ENCODE data around the gene TSSC4.

Gene TSSC4

DNA sequence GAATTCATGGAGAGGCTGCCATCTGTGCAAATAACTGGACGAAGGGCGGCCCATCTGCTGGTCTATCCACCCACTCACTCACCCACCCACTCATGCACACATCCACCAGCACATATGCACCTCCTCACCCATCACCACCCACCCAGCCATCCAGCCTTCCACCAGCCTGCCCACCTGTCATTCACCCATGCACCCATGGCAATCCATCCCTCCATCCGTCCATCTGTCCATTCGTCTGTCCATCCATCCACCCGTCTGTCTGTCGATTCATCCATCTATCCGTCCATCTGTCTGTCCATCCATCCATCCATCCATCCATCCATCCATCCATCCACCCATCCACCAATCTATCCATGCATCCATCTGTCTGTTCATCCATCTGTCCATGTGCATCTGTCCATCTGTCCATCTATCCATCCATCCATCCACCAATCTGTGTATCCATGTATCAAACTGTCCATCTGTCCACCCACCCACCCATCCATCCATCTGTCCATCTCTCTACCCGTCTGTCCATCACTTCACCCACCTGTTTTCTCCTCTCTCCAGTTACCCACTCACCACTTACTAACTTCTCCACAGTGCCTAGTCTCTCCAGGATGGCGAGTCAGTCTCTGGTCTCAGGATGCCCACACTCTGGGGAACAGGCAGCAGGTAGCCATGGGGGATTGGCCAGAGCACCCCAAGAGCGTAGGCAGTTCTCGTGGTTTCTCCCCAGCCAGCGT lies 34.9 kb downstream of the TSSC4 start:
- DNase-seq, result no peak

DNA sequence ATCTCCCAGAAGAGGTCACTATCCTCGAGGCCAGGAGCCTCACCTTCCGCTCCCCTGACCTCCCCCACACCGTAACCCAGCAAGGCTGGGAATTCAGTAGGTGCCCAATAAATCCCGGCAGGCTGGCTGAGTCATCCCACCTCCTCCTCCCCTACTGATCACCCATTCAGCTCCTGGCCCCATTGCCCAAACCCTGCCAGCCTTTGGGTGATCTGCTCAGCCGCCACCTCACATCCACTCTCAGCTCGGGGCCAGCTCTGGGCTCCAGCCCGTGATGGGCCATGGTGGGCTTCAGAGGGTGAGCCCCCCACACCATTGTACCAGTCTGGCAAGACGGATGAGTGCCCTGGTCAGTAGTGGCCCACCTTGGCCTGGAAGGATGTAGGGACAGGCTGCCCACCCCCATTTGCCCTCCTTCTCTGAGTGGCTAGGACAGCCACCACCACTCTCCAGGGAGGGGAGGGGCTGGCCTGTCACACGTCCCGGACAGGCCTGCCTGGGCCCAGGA lies 35.5 kb downstream of the TSSC4 start:
- no peak for DNase-seq

DNA sequence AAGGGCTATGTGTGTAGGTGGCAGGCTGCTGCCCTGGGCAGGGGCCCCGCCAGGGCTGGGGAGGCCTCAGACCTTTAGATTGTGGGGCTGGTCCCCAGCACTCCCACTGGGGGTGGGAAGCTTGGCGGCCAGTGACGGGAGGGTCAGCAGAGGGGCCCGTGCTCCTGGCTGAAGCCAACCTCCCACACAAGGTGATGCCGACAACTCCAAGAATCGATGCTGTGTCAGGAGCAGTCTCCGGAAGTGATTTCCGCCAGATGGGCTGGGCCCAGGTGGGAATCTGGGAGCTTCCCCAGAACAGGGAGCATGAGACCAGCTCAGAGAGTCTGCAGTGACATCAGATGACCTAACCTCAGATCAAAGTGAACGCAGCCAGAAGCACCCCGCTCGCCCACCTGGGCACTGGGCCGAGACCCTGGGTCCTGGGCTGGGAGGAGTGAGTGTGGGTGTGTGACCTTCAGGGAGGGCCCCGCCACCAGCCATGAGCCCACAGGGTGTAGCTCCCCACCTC lies 36.0 kb downstream of the TSSC4 start:
- no peak for DNase-seq

DNA sequence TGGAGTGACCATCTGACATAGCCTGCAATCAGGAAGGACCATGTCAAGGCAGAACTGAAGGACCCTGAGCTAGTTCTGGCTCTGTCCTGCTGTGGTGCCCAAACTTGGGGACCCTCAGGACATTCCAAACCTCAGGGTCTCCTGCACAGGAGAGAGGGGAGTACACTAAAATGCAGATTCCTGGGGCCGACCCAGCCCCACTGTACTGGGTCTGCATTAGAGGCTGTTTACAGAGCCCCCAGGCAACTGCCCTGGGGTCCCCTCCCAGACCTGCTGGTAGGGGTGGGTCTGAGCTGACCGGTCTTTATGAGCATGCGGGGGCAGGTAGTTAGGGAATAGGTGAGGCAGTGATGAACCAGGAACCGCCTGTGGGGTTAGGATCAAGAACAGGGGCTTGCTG lies 37.0 kb downstream of the TSSC4 start:
- no peak for DNase-seq

DNA sequence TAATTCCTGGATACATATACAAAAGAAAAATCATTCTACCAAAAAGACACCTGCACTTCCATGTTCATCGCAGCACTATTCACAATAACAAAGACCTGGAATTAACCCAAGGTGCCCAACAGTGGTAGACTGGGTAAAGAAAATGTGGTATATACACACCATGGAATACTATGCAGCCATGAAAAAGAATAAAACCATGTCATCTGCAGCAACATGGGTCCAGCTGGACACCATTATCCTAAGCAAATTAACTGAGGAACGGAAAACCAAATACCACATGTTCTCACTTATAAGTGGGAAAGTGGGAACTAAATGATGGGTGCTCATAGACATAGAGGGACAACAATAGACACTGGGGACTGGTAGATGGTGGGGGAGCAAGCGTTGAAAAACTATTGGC lies 39.3 kb downstream of the TSSC4 start:
- DNase-seq, result no peak

DNA sequence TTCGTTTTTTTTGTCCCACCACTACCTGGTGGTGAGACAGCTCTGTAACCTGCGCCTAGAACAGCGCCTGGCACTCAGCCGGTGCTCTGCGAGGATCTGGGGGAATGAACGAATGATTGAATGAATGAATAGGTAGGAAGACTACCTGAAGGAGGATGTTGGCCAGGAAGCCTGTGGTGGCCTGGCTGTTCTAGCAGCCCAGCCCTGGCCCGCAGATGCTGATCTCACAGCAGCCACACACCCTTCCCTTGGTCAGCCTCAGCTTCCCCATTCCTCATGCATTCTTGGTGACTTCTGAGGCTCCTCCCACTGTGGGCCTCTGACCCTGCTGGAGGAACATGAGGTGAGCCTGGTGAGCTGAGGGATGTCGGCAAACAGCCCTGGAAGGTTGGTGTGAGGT lies 40.1 kb downstream of the TSSC4 start:
- no peak for DNase-seq

DNA sequence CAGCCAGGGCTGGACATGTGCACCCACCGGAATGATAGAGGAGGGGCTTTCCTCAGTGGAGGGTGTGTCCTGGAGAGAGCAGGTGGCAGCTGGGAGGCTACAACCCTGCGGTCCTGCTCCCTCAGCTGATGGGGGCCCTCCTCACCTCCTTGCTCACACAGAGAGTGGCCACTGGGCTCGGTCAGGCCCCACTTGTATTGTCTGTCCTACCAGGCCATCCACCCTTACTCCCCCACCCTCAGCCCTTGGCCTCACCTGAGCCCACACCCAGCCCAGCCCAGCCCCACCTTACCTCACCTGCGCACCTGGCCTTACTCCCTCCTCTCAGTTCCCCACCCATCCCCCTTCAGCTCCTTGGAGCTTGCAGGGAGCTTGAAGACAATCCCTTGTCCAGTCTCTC lies 40.6 kb downstream of the TSSC4 start:
- no peak for DNase-seq

DNA sequence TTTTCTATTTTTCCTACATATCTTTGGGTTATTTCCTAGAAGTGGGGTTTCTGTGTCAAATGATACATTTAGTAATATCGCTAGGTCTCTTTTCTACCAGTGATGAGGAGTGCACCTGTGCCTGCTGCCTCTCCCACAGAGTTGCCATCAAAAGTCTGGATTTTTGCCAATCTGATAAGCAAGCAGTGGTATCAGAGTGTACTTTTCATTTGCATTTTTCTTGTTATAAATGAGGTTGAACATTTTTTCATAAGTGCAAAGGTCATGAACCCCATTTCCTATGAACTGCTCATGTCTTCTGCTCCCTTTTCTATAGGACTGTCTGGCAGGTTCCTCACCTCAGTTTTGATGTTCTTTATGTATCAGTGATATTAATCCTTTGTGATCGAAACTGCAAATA lies 42.0 kb downstream of the TSSC4 start:
- no peak for DNase-seq

DNA sequence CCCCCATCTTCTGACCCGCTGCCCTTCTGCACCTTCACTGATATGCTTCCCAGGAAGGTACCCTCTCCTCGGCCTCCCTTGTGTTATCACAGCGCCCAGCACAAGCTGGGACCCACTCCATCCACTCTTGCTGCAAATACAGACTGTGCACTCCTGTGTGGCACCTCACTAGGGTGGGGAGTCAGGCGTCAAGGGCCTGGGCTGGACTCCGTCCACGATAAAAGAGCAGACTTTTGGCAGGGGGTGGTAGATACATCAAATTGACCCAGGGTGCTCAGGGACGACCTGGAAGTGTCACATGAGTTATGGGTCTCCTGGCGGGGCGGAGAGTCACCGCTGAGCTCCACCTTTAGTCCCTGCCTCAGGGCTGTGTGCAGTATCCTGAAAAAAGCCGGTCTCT lies 42.9 kb downstream of the TSSC4 start:
- DNase-seq, result no peak

DNA sequence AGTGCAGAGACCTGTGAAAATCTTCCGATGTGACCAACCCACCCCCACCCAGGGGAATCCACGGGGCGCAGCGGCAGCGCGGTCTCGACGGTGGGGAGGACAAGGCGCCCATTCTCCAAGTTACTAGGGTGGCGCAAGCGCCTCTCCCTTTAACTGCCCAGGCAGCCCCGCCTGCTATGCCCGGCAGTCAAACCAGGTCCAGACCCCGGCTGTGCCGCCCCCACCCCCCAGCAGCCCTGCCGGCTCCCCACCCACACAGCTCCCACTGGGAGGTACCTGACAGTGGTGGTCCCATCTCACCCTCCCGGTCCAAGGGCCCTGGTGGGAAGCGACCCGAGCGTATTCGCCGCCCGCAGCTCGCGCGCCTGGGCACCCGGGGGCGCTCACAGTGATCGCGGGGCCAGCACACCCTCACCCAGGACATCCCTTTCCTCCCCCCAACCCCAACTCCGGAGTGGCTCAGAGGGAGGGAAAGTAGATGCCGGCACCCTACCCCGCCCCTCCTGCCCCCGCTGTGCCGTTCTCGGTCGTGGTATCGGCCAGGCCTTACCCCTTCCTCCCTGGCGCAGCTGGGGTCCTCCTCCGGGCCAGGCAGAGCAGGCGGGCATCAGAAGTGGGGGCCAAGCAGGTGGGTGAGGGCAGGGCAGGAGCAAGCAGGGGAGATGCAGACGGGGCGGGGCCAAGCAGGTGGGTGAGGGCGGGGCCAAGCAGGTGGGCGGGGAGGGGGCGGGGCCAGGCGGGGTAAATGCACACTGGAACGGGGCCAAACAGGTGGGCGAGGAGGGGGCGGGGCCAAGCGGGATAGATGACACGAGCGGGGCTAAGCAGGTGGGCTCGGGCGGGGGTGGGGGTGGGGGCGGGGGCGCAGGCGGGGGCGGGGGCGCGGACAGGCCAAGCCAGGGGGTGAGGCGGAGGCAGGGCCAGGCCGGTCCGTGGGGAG lies 43.6 kb downstream of the TSSC4 start, which contains the start of gene TRPM5:
TRPM5 (minus strand) TSS at position 634 of the 940 bp plus-strand sequence. CDS start 21,478 bp downstream, outside the sequence.
- DNase-seq, result no peak

DNA sequence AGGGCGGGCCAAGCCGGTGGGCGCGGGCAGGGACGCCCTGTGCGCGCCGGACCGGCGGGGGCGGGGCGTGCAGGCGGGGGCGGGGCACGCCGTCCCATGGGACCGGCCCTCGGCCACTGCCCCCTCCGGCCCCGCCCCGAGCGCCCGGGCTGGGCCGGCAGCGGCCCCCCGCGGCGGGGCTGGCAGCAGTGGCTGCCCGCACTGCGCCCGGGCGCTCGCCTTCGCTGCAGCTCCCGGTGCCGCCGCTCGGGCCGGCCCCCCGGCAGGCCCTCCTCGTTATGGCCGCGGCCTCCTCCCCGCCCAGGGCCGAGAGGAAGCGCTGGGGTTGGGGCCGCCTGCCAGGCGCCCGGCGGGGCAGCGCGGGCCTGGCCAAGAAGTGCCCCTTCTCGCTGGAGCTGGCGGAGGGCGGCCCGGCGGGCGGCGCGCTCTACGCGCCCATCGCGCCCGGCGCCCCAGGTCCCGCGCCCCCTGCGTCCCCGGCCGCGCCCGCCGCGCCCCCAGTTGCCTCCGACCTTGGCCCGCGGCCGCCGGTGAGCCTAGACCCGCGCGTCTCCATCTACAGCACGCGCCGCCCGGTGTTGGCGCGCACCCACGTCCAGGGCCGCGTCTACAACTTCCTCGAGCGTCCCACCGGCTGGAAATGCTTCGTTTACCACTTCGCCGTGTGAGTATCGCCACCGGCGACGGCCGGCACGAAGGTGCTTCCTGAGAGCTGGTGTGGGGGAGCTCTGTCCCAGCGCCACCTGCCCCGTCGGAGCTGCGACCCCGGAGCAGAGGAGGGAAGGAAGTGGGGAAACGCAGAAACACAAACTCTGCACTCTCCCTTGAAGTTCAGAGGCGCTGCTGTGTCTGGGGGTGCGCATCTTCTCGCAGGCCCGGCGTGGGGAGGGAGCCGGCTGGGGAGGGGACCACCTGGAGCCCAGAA lies 44.5 kb downstream of the TSSC4 start, which contains the start of gene KCNQ1:
KCNQ1 (plus strand) TSS at position 188 of the 925 bp plus-strand sequence; CDS start at position 279, 91 bp downstream.
- peak; percentile 68 for DNase-seq

DNA sequence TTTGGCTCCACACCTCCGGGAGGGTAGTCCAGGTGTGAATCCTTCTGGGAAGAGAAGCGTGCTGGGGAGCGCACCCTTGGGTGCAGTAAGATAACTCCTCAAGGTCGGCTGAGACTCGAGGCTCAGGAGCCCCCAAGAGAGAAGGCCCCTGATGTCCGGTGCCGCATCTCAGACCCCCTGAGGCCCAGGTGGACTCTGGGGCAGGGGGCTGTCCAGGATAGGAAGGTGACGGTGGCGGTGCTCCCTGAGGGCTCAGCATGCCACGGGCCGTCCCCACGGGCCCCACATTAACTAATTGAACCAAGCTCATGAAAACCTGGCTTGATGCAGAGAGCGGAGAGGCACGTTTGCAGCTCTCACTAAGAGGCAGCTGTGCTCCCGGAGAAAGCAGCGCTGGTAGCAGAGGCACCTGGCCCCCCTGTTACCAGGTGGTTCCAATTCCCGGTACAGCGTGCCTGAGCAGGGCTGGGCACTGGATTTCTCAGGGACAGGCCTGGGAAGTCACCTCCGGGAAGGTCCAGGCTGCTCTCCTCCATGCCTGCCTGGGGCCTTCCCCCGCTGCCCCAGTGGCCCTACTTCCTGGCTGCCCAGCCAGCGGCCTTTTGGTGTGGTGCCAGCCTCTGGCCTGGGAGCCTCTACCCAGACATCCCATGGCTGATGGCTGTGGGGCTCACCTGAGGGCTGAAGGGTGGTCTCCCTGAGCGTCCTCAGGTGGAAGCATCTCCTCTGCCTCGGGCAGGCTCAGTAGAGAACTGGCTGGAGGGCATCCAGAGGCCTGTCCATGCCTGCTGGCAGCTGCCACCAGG lies 45.4 kb downstream of the TSSC4 start:
- no peak for DNase-seq

DNA sequence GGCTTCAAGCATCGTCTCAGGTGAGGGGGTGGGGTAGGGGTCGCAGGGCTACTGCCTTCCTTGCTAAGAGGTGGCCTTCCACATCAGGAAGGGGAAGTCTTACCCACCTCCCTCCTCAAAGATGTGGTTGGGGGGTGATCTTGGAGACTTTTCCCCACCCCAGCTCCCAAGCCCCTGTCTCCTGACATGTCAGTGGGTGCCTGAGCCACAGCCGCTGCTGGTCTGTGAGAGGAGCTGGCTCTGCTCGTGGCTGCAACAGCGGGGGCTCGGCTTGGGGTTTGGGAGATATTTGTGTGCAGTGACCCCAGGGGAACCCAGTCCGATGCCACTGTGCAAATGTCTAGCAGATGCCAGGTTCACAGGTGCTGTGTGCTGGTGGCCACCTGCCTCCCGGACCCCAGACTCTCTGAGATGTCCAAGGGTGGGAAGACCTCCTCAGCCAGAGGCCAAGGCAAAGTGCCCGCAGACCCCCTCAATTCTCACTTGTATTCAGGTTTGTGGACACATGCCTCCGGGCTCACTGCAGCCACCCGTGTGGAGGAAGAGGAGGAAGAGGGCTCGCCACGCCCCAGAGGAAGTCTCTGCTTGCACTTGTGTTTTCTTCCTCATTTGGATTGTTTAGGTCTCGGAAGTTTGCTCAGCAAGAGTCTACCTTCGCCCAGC lies 46.2 kb downstream of the TSSC4 start:
- DNase-seq, result no peak

DNA sequence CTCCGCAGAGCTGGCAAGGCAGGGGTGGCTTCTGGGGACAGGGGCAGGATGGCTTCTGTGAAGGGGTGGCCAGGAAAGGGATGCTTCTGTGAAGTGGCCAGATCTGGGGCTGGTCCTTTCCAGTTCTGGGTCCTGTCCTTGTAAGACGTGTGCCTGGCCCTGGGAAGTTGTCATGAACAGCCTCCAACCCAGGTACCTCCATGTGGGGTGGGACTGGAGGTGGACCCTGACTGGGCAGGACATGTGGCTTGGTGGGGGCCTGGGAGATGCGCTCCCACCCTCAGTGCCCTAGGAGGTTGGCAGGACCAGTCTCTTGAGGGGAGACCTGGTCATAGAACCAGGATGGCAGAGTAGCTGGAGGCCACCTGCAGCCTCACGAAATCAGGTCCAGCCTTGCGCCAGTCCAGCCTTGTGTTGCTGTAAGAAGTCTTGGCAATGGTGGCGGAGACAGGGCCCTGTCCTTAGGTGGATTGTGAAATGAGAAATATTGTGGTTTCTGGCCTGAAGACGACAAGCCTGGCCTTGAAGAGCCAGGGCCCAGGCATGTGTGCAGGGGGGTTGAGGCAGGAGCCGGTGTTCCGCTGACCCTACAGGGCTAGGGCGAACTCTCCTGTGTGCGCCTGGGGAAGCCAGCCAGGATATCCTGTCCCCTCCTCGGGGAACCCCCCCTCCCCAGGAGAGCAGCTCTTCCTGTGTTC lies 46.9 kb downstream of the TSSC4 start:
- no peak for DNase-seq

DNA sequence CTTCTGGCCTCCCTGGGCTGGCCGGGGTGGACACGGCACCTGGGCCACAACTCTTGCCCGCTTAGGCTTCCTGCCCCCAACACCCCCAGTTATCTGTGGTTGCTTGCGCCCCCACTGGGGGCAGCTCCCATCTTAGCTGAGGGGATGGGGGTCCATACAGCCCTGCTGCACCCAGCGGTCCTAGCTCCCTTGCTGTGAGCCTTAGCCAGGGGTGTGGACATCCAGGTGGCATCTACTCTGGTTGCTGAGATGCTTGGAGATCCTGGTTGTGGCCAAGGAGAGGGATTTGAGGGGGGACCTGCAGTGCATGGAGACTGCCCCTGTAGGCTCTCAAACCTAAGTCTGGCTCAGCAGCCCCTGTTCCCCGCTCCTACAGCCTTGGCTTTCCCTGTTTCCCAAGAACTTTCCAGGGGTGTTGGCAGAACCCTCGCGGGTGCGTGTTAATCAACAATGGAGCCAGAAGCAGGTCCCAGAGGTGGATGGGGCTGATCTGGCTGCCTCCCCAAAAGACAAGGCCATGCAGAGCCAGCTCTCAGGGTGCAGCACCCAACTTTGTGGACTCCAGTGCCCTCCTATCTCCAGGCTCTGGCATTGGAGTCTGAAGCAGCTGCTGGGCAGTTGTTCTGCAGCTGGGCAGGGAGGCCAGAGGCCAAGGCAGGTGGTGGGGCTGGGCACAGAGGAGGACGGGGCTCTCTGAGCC lies 47.6 kb downstream of the TSSC4 start:
- no peak for DNase-seq

DNA sequence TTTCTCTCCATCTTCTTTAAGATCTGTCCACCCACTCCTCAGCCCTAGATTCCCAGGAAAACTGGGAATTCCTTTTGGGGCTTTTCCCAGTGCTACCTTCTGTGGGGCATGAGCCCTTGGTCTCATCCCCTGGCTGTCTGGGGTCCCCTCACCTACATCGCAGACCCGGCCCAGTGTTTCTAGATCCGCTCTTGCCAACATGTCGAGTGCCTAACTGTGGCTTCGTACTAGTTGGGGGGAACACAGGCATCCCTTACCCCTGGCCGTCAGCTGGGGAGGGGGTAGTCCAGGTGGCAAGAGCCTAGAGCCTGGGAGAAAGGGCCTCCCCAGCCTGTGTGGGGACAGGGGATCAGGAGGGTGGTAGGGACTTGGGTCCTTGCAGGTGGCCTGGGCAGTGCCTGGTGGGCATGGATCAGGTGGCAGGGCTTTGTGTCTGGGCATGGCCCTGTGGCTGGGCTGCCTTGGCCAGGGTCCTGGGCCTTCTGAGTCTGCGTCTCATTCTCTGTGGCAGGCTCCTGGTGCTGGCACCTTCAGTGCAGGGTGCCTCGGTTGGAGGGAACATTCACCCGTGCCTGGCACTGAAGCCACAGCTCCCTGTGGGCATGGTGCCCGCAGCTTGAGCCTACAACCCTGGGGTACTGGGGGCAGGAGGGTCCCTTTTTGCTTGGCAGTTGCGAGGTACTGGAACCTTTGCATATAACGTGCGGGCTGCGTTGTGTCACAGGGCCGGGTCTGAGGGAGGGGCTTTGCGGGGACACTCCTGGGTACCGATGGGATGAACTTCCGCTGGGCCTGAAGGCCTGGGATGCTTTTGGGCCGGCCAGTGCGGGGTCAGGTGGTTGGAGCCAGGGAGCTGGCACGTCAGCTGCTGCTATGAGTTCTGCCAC lies 48.4 kb downstream of the TSSC4 start:
- DNase-seq, result no peak

DNA sequence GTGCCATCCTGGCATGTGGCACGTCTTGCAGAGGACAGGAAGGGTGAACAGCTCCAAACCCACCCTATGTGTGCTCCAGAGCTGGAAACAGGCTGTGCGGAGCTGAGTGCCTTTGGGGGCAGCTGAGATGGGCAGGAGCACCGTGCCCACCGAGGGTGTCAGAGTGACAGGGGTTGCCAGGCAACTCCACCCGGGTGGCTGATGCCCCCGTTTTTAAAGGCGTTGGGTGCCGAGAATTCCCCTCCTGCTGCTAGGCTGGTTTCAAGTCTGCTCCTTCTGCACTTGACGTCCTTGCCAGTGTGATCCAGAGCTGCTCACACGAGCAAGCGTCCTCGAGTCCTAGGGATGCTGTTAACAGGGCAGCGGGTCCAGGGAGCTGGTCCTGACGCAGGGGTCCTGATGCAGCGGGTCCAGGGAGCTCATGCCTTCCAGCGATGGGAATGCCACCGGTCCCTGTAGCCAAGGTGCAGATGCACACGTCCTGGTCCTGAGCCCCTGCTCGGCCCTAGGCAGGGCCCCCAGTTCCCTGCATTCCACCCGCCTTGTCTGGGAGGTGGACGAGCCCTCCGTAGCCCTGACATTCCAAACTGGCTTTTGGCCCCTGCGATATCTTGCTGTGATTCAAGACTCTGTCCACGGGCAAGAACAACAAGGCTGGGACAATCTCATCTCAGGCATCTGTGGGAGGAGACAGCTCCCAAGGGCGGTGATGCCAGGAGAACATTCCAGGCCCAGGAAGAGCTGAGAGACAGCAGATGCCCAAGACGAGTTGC lies 49.2 kb downstream of the TSSC4 start:
- DNase-seq, result no peak
